GM20000 (cell line): ENCODE data around the gene FAM20C.

Experiments
- DNase-seq: peaks from one replicate; pipeline ENCODE4 v3.0.0; 2012; ENCODE audit warnings: low spot score
- CTCF ChIP-seq: IDR thresholded peaks from 2 replicates; pipeline ENCODE4 v1.5.1; 2012; ENCODE audit warnings: mild to moderate bottlenecking, control low read depth; ENCODE audit errors: extremely low read depth, missing control alignments

The FAM20C gene

GRCh38 chr7:165661-166337, 26.6 kb upstream of the FAM20C start:
- no peak for TF ChIP-seq CTCF
- DNase-seq = no peak

GRCh38 chr7:166338-167060, 25.9 kb upstream of the FAM20C start:
- TF ChIP-seq CTCF = no peak
- no peak for DNase-seq

DNA sequence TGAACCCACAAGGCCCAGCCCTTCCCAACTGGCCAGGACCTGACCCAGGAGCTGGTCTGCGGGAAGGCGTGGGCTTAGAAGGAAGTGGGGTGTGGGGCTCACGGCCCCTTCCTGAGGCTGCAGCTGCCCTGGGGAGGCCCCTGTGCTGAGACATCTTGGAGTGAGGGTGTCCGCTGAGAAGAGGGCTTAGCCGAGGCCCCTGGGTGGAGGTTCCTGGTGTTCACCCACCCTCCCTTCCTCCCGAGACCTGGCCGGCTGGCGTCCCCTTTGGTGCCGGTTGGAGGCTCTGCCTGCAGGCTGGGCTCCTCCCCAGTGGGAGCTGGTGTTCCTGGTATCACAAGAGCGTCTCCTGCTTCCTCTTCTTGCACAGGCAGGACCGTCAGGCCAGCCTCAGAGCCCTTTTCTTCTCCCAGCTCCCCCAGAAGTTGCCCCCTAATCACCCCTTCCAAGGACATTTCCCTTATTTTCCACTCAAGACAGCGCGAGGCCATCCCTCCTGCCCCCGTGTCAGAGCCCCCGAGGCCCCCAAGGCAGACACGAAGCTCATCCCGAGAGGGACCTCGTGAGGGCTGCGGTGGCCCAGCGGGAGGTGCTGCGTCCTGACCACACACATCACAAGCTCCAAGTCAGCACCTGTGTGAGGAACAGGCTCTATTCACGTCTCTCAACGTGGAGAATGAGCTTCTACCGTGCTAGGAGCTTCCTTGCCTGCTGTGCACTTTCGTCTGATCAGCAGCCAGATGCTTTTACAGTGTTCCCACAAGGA, 25.1 kb upstream of the FAM20C start:
- no peak for TF ChIP-seq CTCF
- DNase-seq = no peak

DNA sequence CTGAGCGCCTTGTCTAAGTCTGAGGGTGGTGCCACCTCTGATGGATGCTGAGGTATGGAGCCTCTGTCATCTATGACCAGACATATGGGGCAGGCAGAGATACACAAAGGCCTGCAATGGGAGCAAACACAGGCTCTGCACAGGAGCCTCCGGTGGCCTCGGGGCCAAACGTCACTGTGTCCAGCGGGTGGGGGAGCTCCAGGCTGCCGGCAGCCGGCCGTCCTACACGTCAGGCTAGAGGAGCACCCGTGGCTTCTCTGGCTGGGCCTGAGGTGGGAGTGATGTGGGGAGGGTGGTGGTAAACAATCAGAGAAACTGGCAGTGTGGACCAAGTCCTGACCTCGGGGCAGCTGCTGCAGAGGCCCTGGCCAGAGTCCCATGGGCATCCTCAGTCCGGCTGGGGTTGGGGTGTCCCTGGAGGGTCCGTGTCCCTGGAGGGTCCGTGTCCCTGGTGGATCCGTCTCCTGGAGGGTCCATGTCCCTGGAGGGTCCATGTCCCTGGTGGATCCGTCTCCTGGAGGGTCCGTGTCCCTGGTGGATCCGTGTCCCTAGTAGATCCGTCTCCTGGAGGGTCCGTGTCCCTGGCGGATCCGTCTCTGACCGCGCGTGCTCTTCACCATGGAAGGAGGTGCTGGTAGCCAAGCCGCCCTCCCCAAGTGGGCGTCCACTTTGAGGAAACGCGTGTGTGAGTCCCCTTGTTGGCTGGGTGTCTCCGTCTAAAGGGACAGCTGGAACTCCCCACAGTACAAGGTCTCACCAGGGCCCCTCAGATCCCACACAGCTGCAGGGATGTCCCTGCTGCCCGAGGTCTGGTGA, 24.2 kb upstream of the FAM20C start:
- DNase-seq = no peak
- TF ChIP-seq CTCF = no peak

DNA sequence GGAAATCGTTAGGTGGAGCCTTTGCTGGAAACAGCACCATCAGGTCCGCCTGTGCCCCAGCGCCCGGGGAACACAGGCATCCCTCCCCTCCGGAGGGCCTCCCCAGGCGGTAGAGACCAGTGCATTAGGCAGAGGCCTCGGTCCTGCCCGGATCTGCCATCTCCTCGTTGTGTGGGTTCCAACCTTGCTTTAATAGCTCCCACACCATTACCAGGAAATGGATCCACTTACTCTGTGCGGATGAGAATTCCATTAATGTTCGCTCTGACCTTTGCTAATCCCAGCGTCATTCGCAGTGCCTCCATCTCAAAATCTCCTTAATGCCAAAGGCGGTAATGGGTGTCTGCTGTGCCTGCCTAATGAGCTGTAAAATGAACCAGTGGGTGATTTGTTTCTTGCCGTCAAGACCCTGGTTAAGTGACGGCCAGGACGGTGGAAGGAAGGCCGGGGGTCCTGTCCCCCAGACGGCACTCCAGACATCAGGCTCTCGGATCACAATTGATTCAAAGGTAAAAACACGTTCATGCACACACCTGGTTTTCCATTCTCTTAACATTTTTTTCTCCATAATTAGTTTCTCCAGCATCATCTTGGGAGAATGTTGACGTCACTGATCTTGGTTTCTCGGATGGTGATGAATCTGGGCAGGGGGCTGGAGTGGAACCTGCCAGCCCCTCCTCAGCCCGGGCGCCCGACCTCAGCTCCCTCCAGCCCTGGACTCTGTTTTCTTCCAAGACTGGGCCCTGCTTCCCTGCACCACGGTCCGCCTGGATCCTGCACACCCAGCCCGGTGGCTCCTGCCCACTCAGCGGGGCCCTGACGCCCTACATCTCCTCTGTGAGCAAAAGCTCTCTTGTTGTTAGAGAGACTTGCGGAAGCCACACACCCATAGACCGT, 22.8 kb upstream of the FAM20C start:
- DNase-seq = no peak
- TF ChIP-seq CTCF = no peak

DNA sequence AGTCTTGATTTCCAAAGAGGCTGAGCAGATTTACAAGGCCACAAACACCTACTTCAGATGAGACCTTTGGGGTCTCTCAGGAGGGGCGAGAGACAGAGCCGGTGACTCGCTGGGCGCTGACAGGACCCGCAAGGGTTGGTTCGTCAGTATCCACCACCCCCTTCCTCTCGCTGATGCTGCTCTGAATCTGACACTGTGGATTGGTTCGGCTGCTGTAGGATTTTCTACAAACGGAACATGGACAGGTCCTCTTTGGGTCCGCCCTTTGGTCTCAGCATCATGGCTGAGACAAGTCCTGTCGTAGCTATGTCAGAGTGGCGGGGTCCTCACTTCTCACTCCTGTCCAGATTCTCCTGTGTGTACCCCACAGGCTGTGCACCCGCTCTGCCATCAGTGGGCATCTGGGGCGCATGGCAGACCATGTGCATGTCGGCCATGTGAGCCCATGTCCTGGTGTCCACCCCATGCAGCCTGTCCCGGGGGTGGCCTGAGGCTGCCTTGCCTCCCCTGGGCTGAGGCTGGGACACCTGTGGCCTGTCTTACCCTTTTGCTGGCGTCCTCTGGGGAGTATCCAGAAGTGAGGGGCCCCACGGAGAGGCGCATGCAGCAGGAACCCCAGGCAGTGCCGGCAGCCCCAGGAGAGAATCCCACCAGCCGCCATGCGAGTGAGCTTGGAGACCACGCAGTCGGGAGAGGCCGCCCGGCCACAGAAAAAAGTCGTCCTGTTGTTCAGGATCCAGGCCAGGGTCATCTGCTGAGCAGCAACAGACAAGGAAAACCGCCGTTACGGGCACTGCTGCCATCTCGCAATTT, 21.6 kb upstream of the FAM20C start:
- TF ChIP-seq CTCF = no peak

More for the DNA sequence above, 21.6 kb upstream of the FAM20C start:
- DNase-seq = no peak
